HG02623 (cell line): ENCODE data around the gene EPHA8.

Experiments
- ATAC-seq: cut with Tn5 transposase; IDR thresholded peaks from one replicate; pipeline ENCODE4 v1.9.1; 2021; ENCODE audit warnings: moderate library complexity; ENCODE audit not compliant: unreplicated experiment

The EPHA8 gene

DNA sequence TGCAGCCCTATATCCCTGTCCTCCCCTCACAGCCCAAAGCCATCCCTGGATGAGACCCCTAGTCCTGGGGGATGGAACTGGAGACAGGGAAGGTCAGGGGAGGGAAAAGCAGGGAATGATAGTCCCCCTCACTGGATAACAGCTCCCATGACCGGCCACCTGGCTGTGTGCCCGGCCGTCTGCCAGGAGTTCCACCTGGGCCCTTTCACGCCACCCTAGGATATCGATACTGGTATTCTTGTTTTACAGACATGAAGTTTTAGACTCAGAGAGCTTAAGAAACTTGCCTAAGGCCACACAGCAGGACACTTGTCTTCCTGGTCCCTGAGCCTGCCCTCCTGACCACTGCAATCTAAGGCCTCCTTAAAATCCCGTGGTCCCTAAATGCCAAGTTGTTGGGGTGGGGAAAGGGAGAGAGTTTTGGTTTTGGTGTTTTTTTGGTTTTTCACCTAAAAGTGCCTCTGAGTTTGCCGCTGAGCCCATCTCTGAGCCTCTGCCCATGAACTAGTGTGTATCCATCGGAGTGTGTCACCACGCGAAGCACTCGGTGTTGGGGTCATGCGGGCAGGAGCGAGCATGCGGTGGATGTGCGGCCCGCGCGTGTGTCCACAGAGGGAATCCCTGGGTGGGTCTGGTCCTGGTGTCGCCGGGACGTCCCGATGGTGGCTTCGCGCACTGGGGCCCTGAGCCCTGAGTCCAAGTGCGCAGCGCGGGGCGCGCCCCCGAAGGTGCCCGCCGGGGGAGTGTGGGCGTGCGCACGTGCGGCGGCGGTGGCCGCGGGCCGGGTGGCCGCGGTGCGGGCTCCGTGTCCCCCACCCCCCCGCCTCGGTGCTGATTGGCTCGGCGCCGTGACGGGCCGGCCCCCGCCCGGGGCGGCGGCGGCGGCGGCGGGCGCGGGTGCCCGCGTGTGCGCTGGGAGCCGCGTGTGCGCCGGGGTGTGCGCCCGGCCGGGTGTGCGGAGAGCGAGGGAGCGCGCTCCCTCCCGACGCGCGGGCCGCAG, at the start of gene EPHA8:
TSS of gene EPHA8 (plus strand) at position 906 of the 1,000 bp plus-strand sequence. CDS start 147 bp downstream, outside the sequence.
- ATAC-seq, result no peak

DNA sequence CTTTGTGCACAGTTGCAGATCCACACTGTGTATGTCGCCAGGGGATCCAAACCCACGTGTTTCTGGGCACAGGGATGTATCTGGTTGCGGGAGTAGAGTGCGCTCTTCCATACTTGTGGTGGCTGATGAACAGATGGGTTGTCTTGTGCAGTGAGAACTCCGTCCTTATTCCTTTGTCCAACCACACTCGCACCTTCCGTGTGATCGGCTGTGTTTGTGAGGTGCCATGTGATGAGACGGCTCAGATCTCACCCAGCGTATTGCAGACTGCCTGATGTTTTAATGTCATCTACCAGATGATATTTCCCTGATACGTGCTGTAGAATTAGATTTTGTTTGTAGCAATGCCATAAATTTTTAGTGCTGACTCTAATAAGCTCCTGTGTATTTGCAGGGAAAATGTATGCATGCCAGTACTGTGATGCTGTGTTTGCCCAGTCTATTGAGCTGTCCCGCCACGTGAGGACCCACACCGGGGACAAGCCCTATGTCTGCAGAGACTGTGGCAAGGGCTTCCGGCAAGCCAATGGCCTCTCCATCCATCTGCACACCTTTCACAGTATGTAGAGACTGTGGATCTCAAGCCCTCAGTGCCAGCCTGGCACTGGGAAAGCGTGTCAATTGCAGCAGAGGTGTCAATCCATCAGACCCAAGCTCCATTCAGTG, 46.2 kb upstream of the EPHA8 start:
- ATAC-seq, result no peak

DNA sequence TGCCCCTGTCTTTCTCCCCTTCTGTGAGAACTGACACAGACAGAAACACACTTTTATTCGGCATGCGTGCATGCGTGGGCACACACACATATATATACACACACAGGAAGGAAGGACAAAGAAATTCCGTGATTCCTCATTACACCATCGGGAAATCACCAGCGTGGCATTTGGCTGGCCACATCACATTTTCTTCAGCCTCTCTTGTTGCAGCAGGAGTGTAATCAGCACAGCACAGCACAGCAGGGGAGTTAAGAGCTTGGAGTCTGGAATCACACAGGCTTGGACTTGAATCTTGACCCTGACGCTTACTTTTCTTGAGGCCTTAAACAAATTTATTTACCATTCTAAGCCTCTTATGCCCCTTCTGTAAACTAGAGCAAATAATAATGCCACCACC, 45.3 kb upstream of the EPHA8 start:
- no peak for ATAC-seq

DNA sequence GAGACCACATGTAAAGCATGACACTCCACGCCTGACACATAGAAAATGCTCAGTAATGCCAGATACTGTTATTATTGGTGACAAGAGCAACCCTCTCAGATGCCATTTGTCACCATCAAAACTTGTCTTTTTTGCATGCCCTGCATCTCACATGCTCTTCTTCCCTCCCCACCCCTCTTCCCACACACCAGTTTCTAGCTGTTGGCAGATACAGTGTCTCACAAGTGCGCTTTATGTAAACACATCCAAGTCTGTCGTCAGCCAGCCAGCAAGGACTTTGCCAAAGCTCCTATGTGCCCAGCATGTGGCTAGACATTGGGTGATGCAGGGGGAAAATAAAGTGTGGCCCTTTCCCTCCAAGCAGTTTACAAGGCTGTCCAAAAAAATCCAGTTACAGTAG, 44.9 kb upstream of the EPHA8 start:
- ATAC-seq, result no peak

DNA sequence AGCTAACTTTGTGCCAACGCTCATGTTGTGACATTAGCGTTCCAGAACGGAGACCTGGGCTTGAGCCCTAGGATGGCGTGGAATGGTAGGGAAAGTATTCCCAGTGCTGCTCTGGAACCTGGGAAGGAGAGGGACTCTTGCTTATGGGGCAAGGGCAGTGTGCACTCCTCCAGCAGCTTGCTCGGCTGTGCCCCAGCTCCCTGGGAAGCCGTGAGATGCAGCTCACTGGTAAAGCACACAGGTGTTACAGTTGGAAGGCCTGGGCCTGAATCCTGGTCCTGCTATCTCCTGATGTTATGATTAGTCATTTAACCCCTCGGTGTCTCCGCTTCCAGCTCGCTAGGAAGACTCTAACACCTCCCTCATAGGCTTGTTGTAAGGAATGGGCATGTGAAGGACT, 42.4 kb upstream of the EPHA8 start:
- no peak for ATAC-seq

DNA sequence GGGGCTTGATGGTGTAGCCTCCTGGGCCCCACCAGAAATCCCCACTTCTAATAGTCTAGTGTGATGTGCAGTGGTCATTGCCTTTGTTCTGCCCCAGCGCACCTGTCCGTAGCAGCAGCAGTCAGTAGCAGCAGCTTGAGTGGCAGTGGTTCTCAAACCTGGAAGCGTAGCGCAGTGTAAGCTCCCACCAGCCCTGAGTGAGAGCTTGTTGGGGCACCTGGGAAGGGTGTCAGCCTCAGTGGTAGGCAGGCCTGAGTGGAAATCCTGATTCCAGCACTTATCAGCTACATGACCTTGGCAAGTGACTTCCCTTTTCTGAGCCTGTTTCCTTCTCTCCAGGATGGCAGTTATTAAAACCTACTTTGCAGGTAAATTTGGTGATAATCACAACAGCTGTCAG, 41.6 kb upstream of the EPHA8 start:
- no peak for ATAC-seq

DNA sequence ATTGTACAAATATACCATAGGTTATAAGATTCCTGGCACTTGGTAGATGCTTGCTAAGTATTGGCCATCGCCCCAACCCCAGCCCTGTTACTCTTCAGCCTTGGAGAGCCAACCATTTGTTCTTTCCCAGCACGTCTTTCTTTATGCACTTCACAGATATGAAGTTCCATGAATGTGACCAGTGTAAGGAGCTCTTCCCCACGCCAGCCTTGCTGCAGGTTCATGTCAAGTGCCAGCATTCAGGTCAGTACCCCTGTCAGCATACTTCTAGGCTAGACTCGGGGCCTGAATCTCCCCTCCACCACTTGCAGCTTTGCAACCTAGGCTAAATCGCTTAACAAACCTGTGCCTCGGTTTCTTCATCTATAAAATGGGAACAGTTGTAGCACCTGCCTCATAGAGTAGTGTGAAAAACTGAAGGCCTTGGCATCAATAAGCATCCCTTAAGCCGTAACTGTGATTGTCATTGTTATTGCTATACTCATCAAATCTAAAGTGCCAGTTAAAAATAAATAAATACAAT, 41.0 kb upstream of the EPHA8 start:
- ATAC-seq, result no peak

DNA sequence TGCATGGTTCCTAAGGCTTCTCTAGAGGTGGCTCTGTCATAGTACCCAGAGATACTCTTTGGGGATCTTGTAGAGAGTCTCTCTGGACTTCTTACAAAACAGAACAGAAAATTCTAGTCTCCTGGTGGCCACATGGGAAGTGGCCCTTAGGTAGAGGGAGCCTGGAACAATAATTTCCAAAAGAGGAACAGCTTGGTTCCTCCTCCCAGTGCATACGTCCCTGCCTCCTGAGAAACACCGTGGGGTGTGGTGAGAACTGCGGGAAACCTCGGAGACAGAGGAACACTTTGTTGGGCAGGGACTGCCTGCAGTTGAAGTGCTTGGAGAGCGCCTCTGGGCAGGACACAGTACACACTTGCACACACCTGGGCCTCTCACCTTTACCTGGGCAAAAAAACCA, 38.8 kb upstream of the EPHA8 start:
- ATAC-seq, result no peak

DNA sequence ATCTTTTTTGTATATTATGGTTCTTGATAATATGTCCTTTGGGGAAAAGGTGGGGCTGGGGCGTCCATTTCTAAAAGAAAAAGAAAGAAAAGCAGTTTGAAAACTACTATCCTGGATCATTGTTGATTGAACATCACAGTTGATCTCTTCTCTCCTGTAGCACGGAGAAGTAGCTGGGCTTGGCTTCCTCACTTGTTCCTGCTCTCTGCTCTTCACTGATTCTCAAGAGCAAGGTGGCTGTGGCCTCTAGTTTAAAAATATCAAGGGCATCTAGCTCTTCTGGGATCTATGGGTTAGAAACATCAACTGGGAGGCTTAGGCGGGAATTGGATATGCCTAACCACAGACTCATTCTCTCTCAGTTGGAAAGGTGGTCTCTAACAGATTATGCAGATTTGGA, 38.1 kb upstream of the EPHA8 start:
- ATAC-seq, result no peak

DNA sequence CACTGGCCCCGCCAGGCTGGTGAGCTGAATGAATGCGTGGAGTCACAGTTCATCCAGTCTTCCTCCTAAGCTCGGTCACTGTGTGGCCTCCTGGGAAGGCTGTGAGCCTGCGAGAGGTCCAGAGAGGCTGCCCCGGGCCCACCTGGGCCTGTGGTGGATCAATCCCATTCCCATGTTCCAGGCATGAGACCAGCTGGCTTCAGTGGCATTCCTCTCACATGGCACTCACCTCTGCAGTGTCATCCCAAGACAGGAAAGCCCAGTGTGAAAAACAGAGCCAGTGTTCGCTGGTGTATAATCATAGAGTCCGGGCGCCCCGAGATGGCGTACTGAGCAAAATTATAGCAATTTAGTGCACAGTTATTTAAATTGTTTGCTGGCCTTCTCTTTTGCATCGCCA, 37.6 kb upstream of the EPHA8 start:
- no peak for ATAC-seq

DNA sequence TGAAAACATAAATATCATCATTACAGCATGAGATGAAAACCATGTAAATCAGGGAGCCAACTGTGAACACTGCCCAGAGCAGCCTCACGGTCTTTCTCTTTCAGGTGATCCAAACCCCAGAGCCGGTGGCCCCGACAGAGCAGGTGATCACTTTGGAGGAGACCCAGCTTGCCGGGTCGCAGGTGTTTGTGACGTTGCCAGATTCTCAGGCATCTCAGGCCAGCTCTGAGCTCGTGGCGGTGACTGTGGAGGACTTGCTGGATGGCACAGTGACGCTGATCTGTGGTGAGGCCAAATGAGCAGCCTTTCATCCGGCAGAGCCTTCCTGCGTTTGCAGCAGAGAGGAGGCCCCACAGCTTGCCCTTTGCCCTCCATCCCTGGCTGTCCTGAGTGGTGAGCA, 37.2 kb upstream of the EPHA8 start:
- ATAC-seq, result no peak

DNA sequence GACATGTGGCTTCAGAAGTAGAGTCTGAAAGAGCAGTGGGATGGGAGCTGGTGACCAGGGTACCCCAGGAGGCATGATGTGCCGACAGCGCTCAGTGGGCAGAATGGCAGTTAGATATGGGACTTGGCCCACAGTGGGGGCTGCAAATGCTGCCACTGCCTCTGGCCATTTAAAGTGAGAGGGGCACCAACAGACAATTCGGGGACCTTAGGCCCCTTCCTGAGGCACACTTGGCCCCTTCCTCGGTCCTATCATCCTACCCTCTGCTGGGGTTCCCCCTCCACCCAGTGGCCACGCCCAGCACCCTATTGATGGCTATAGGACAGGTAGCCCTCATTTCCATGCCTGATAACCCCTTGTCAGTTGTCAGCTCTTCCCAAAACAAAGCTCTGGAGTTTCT, 36.6 kb upstream of the EPHA8 start:
- no peak for ATAC-seq

DNA sequence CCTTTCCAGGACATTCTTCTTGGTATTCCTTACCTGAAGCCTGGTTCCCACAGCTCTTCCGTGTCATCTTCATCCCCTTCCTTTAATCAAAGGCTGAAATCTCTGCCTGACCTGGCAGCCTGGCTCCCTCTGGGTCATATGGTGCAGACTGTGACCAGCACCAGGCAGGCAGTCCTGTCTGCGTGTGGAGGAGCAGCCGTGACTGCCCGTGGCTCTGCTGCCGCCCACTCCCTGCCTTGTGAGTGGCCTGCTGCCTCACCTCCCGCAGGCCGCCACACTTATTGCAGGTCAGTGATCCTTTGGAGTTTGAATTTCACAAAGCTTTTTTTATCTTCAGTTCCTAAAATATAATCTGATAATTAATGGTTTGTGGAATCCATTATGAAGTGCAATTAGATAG, 36.2 kb upstream of the EPHA8 start:
- ATAC-seq, result no peak

DNA sequence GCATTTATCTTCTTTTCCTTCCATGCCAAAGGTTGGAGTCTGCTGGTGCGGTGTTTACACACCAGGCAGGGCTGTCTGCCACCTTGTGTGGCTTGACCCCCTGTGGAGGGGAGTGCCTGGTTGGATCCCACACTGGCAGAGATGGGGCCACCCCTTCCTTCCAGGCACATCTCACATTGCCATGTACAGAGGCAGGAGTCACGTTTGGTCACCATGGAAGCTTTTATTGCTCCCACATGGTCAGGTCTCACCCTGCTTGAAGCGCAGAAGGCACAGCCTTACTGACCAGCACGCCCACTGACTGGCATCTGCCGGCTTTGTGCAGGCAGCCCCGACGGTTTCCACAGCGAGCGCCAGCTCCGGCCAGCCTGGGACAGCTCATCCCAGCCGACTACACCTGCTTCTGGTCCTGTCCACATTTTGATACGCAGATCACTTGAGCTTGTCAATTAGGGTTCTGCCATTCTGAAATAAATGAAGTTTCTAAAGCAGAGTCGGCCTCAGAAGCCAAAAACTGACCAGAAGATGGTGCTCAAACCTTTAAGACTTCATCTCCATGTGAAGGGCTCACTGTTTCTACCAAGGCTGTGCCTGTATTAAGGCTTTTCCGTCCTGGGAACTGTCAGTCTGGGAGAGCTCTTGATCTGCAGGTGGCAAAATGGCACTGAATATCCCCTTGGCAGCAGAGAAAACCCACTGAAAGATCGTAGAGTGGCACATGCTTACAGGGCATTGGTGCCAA, 35.6 kb upstream of the EPHA8 start:
- no peak for ATAC-seq

DNA sequence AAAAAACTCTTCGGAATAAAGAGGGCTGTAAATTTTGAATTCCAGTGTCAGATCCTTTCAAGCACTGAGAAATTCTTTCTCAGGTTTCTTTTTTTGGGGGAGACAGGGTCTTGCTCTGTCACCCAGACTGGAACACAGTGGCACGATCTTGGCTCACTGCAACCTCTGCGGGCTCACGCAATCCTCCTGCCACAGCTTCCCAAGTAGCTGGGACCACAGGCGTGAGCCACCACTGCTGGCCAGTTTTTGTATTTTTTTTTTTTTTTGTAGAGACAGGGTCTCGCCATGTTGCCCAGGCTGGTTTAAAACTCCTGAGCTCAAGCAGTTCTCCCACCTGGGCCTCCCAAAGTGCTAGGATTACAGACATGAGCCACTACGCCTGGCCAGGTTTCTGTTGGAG, 34.8 kb upstream of the EPHA8 start:
- ATAC-seq, result no peak

DNA sequence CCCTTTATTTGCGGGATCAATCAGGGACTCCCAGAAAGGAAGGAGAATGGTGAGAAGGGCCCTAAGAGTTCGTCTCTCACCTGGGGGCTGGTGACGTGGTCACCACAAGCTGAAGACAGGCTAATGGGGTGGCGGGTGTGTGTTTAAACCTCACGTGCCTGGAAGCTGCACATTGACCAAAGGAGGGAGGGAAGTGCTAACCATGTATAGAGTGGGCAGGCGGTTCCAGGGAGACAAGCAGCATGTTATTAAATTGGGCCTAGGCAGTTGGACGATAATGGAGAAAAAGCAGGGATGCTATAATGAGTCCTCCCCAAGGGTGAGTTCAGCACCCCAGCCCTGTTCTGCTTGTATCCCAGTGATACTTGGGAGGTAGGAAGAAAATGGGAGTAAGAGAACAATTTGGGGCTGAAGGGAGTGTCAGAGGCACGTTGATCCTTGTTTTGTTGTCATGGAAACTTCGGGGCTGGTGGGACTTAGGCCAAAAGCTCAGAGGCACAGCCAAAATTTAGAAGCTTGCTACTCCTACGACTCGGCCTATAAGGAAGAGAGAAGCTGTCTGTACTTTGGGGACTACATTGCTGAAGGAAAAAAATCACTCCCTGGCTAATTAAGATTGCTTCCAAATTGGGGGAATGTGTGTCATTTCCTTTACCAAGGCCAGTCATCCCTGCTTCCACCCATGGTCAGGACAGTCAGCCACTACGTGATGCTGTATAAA, 33.2 kb upstream of the EPHA8 start:
- ATAC-seq, result no peak

DNA sequence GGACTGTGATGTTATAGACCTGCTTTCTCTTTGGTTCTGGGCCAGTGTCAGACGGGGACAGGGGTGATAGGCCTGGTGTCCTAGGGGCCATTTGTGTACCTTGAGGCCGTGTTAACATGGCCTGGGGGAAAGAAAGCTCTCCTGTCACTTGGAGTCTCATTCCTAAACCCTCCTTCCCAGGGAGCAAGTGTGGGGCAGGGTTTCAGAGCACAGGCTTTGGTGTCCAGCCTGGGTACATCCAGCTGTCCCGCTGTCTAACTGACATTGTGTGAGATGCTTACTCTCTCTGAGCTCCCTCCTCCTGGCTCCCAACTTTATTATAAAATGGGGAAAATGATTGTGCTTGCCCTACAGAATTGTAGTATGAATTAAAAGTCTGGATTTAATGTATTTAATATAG, 32.6 kb upstream of the EPHA8 start:
- ATAC-seq, result no peak

DNA sequence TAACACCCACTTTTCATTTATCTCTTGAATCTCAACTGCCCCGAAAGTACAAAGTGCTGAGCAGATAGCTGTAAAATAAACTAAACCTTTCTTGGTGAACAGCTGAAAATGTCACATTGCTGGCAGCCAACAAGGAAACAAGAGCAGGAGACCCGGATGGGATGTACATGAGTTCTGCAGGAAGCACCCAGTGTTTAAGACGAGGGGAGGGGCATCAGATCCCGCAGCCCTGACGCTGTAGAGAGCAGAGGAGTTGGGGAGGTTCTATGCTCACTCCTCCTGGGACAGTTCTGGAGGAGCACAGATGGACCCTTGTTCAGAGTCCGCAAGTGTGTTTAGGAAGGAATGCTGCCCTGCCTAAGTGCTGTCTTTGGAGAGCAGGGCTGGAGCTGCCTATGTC, 32.0 kb upstream of the EPHA8 start:
- no peak for ATAC-seq

DNA sequence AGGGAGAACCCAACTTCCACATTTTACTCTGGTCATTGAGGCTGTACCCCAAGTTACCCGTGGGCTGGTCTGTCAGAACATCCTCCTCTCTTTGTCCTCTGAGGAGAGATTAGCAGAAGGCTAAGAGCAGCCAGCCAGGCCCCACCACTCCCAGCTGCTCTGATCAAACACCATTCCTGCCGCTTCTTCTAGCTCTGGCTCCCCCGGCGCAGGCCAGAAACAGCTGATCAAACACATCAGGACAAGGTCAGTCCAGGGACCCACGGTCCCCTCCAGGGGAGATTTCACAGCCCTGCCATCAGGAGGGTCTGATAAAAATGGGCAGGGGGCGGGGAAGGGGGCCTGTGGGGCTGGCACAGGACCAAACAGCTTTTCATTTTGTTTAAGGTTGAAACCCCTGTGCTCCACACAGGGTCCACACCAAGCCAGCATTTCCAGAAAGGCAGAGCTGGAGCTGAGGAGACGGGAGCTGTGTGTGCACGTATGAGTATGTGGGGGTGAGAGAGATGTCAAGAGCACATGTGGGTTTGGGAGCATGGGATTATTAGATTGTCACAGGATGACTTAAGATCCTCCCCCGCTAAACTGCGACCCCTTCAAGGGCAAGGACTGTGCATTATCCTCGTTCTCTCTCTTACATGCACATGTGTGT, 29.9 kb upstream of the EPHA8 start:
- ATAC-seq, result no peak

DNA sequence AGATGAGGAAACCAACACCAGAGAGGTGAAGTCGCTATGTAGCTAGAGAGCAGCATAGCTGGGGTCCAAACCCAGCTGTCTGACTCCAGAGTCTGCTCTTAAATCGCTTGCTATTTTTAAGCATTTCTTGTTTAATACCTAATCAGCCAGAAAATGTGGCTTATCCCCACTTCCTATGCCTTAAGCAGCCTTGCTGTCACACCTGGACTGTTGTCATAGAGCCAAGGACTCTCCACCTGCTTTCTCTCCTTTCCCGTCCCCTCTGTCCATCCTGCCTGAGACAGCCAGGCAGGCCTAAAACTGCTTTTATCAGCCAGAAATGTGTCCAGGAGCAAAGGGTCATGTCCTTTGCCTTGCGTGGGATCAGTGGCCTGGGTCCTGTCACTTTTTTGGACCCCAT, 28.3 kb upstream of the EPHA8 start:
- ATAC-seq, result no peak
